Astrocyte (in vitro differentiated cells and primary cell): ENCODE data around the gene CORO2B.

Source experiments
- EZH2 ChIP-seq: IDR thresholded peaks from 2 replicates; pipeline ENCODE4 v1.6.1; 2012; ENCODE audit warnings: mild to moderate bottlenecking, low read length, inconsistent platforms; ENCODE audit not compliant: insufficient read depth
- TF ChIP-seq, protein P1 (sequence below): IDR thresholded peaks from 2 replicates; pipeline ENCODE4 v1.5.1; 2011; ENCODE audit warnings: low read depth, mild to moderate bottlenecking, inconsistent platforms, low read length, moderate library complexity; ENCODE audit not compliant: insufficient read depth

DNA sequence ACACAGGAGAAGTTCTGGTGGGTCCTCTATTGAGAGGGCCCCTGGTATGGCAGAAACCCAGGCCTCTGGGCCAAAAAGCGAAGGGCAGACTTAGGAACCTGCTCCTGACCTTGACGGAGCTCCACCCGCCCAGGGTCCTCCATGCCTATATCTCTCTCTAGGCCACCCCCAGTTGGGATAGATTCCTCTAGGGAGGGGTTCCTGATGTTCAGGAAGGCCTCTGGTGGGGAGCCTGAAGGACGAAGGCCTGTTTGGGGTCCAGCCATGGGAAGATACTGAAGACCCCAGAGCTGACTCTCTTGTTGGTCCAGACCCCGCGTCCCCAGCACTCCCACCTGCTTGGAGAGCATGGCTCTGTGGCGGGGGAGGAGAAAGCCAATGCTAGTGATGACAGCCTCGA is 104.2 kb downstream of the CORO2B start:
- TF ChIP-seq, protein P1, sequence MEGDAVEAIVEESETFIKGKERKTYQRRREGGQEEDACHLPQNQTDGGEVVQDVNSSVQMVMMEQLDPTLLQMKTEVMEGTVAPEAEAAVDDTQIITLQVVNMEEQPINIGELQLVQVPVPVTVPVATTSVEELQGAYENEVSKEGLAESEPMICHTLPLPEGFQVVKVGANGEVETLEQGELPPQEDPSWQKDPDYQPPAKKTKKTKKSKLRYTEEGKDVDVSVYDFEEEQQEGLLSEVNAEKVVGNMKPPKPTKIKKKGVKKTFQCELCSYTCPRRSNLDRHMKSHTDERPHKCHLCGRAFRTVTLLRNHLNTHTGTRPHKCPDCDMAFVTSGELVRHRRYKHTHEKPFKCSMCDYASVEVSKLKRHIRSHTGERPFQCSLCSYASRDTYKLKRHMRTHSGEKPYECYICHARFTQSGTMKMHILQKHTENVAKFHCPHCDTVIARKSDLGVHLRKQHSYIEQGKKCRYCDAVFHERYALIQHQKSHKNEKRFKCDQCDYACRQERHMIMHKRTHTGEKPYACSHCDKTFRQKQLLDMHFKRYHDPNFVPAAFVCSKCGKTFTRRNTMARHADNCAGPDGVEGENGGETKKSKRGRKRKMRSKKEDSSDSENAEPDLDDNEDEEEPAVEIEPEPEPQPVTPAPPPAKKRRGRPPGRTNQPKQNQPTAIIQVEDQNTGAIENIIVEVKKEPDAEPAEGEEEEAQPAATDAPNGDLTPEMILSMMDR: no peak
- TF ChIP-seq EZH2: no peak
